Choroid plexus epithelial cell (primary cell): ENCODE measurements around the gene KDM7A.
"Not testable (repeated sequence)": the region's sequence is repeated elsewhere in the genome, so short reads cannot be mapped to it uniquely, and the experiment has no call there.

Source experiments
- DNase-seq: peaks from one replicate; pipeline ENCODE4 v3.0.0-alpha.2; 2010; ENCODE audit warnings: low read depth
- H3K4me3 ChIP-seq: 2 replicates; pipeline ENCODE4 v1.5.1; 2011; ENCODE audit warnings: low read depth, mild to moderate bottlenecking, control low read depth, low read length, moderate library complexity
- CTCF ChIP-seq: conservative IDR thresholded peaks from 2 replicates; pipeline ENCODE4 v1.5.1; 2011; ENCODE audit warnings: low read depth, mild to moderate bottlenecking, control low read depth, inconsistent platforms, low read length, moderate library complexity

Gene KDM7A

GRCh38 chr7:140174217-140174616, 2.6 kb downstream of the KDM7A start:
- no peak for TF ChIP-seq CTCF
- H3K4me3 ChIP-seq = no peak overlapping the region
- no peak for DNase-seq

- DNase-seq = no peak
- no peak for TF ChIP-seq CTCF
- H3K4me3 ChIP-seq = no peak overlapping the region
Measured at GRCh38 chr7:140170375-140170774, 6.4 kb downstream of the KDM7A start.

GRCh38 chr7:140168816-140169215, 8.0 kb downstream of the KDM7A start:
- no peak overlapping the region for H3K4me3 ChIP-seq
- no peak for TF ChIP-seq CTCF
- DNase-seq = no peak

GRCh38 chr7:140165422-140165821, 11.4 kb downstream of the KDM7A start:
- no peak for TF ChIP-seq CTCF
- DNase-seq = peak; percentile 82
- no peak overlapping the region for H3K4me3 ChIP-seq

- H3K4me3 ChIP-seq = not testable (repeated sequence)
- peak; percentile 40 for DNase-seq
Measured at GRCh38 chr7:140162081-140162480, 14.7 kb downstream of the KDM7A start.

GRCh38 chr7:140161047-140161446, 15.7 kb downstream of the KDM7A start:
- no peak for DNase-seq
- no peak for TF ChIP-seq CTCF
- H3K4me3 ChIP-seq = no peak overlapping the region

- no peak for TF ChIP-seq CTCF
- H3K4me3 ChIP-seq = no peak overlapping the region
- no peak for DNase-seq
Measured at GRCh38 chr7:140160308-140160707, 16.5 kb downstream of the KDM7A start.

- TF ChIP-seq CTCF = no peak
- H3K4me3 ChIP-seq = no peak overlapping the region
- DNase-seq = peak; percentile 16
Measured at GRCh38 chr7:140159497-140159896, 17.3 kb downstream of the KDM7A start.
